Uterus (tissue), 2 donors: ENCODE data around the gene HIPK4.

Experiments
- POLR2A ChIP-seq, 2 donors: fragments of 450-650 bp; IDR thresholded peaks; one replicate each; pipeline ENCODE4 v1.6.1; 2016; ENCODE audit warnings: antibody characterized with exemption in 2 of 2, mild to moderate bottlenecking in 1 of 2, moderate library complexity in 1 of 2
- TF ChIP-seq, protein P1 (sequence below), 4 experiments: fragments of 200-600 bp in 2 of 4; fragments of 450-650 bp in 2 of 4; sonication (generic) in 2 of 4; IDR thresholded peaks; one replicate each; pipeline ENCODE4 v1.5.1; 2016 to 2019; ENCODE audit warnings: antibody characterized with exemption in 4 of 4, mild to moderate bottlenecking in 2 of 4, moderate library complexity in 1 of 4

DNA sequence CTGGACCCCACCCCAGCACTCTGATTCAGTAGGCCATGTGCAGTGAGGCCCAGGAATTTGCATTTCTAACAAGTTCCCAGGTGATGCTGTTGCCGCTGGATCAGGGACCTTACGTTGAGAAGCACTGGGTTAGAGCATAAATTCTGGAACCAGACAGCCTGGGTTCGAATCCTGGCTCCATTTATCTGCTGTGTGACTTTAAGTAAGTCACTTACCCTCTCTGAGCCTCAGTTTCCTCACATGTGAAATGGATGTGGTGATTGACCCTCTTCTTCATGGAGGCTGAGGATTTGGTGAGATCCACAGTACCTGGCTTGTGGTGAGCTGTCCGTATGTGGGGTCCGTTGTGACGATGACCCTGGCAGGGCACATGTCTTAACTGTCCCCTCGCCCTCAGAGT is 15.9 kb downstream of the HIPK4 start:
- TF ChIP-seq, protein P1, sequence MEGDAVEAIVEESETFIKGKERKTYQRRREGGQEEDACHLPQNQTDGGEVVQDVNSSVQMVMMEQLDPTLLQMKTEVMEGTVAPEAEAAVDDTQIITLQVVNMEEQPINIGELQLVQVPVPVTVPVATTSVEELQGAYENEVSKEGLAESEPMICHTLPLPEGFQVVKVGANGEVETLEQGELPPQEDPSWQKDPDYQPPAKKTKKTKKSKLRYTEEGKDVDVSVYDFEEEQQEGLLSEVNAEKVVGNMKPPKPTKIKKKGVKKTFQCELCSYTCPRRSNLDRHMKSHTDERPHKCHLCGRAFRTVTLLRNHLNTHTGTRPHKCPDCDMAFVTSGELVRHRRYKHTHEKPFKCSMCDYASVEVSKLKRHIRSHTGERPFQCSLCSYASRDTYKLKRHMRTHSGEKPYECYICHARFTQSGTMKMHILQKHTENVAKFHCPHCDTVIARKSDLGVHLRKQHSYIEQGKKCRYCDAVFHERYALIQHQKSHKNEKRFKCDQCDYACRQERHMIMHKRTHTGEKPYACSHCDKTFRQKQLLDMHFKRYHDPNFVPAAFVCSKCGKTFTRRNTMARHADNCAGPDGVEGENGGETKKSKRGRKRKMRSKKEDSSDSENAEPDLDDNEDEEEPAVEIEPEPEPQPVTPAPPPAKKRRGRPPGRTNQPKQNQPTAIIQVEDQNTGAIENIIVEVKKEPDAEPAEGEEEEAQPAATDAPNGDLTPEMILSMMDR (IDR thresholded peaks at IDR 0.05), result no peak
- no peak for TF ChIP-seq POLR2A (IDR thresholded peaks at IDR 0.05)
